H7 (cell line): ENCODE measurements around the gene ARHGAP29. TPM values are rescaled to one million over a fixed set of nuclear protein-coding genes. Genes with fewer than 3 reads are reported as not detected.

ENCODE experiments used
- DNase-seq: peaks from one replicate; pipeline ENCODE4 v3.0.0; 2012
- H3K27me3 ChIP-seq: 2 replicates; pipeline ENCODE4 v1.6.0; 2011; ENCODE audit warnings: mild to moderate bottlenecking, low read length; ENCODE audit not compliant: control insufficient read depth, insufficient read depth
- H3K36me3 ChIP-seq: replicated peaks from 2 replicates; pipeline ENCODE4 v1.5.1; 2011; ENCODE audit warnings: low read length; ENCODE audit not compliant: control insufficient read depth, insufficient read depth
- H3K4me3 ChIP-seq: 2 replicates; pipeline ENCODE4 v1.5.1; 2011; ENCODE audit warnings: low read depth, mild to moderate bottlenecking, control low read depth, low read length, moderate library complexity; ENCODE audit not compliant: insufficient read depth
- total RNA-seq: library from RNA; depleted of rRNA; stranded (reverse); fragments of >200 nt; shearing (Covaris generic); gene quantifications from 2 replicates; pipeline ENCODE4 v1.2.3, GENCODE V29; 2014; rRNA removed

Gene ARHGAP29
- total RNA-seq, 1 experiment from 2014 or later: 5.6 TPM

- H3K36me3 ChIP-seq: no peaks in the 10 kb centered on the region
- no peak overlapping the region for H3K4me3 ChIP-seq
- no peaks in the 10 kb centered on the region; the same call in 1 of the 2 replicates for H3K27me3 ChIP-seq
- no peak for DNase-seq
Measured at GRCh38 chr1:94122201-94122970, 115.0 kb downstream of the ARHGAP29 start.

Other genes with a start within 250 kb of the ARHGAP29 start
- gene ABCA4, start 116.4 kb downstream of the ARHGAP29 start, total RNA-seq: 0.04 and 0.24 TPM in 2 replicates
- gene ABCD3, start 180.8 kb upstream of the ARHGAP29 start, total RNA-seq: 32.1 and 34.5 TPM in 2 replicates